SK-N-SH (cell line): Measurements from ENCODE around the gene CRELD2.

ENCODE experiments used
- CTCF ChIP-seq: fragments of 200-600 bp; sonication (generic); IDR thresholded peaks from 2 replicates; pipeline ENCODE4 v1.6.1; 2017; ENCODE audit warnings: antibody characterized with exemption, mild to moderate bottlenecking, moderate library complexity
- ELF1 ChIP-seq: IDR thresholded peaks from 2 replicates; pipeline ENCODE4 v1.4.0; 2012
- GABPA ChIP-seq: IDR thresholded peaks from 2 replicates; pipeline ENCODE4 v1.4.0; 2012; ENCODE audit warnings: low read depth, mild to moderate bottlenecking
- JUND ChIP-seq: IDR thresholded peaks from 2 replicates; pipeline ENCODE4 v1.4.0; 2012
- MXI1 ChIP-seq: IDR thresholded peaks from 2 replicates; pipeline ENCODE4 v1.6.1; 2012; ENCODE audit warnings: mild to moderate bottlenecking, low read depth, low read length, improper control_type of control experiment
- NRF1 ChIP-seq: IDR thresholded peaks from 2 replicates; pipeline ENCODE4 v1.6.1; 2012; ENCODE audit warnings: low read depth, mild to moderate bottlenecking, low read length
- RFX5 ChIP-seq: IDR thresholded peaks from 2 replicates; pipeline ENCODE4 v1.6.1; 2012; ENCODE audit warnings: mild to moderate bottlenecking, improper control_type of control experiment, low read length
- TCF12 ChIP-seq: IDR thresholded peaks from 2 replicates; pipeline ENCODE4 v1.4.0; 2012
- TEAD4 ChIP-seq: IDR thresholded peaks from 2 replicates; pipeline ENCODE4 v1.4.0; 2012; ENCODE audit warnings: mild to moderate bottlenecking, borderline replicate concordance; ENCODE audit not compliant: insufficient read depth
- ZBTB33 ChIP-seq: IDR thresholded peaks from 2 replicates; pipeline ENCODE4 v1.4.0; 2012; ENCODE audit warnings: low read depth, borderline replicate concordance

GRCh38 chr22:49934160-49934890 lies 15.9 kb downstream of the CRELD2 start:
- TF ChIP-seq TEAD4, result no peak
- TF ChIP-seq RFX5, result no peak
- TF ChIP-seq GABPA, result no peak
- TF ChIP-seq ZBTB33, result no peak
- no peak for TF ChIP-seq CTCF
- TF ChIP-seq JUND, result no peak
- TF ChIP-seq NRF1, result no peak
- no peak for TF ChIP-seq TCF12
- no peak for TF ChIP-seq MXI1
- TF ChIP-seq ELF1, result no peak
